Measurements from ENCODE around the gene CACNA1D.

- TF ChIP-seq POLR2AphosphoS5 (IDR thresholded peaks at IDR 0.05) (no peak), CTCF (IDR thresholded peaks at IDR 0.05) (no peak), POLR2A (IDR thresholded peaks at IDR 0.05) (no peak)
Measured at GRCh38 chr3:53460326-53460725, 34.1 kb upstream of the CACNA1D start.
